IPS DF 4.7 (cell line): Measurements from ENCODE around the gene AUTS2.
"Not testable (repeated sequence)": the region's sequence is repeated elsewhere in the genome, so short reads cannot be mapped to it uniquely, and the experiment has no call there.

ENCODE experiments used
- DNase-seq: peaks from one replicate; pipeline ENCODE4 v3.0.0-alpha.2; 2013; ENCODE audit warnings: low spot score; ENCODE audit errors: extremely low read depth

Gene AUTS2

GRCh38 chr7:70361821-70362220 is 763.5 kb downstream of the AUTS2 start:
- DNase-seq = no peak

GRCh38 chr7:70364393-70364792 is 766.1 kb downstream of the AUTS2 start:
- not testable (repeated sequence) for DNase-seq

GRCh38 chr7:70371652-70372051 is 773.4 kb downstream of the AUTS2 start:
- DNase-seq = no peak

GRCh38 chr7:70372768-70373515 is 774.7 kb downstream of the AUTS2 start:
- no peak for DNase-seq

GRCh38 chr7:70374772-70375533 is 776.7 kb downstream of the AUTS2 start:
- no peak for DNase-seq

GRCh38 chr7:70376561-70377031 is 778.3 kb downstream of the AUTS2 start:
- no peak for DNase-seq

- DNase-seq = no peak
These were observed 779.7 kb downstream of the AUTS2 start for GRCh38 chr7:70377957-70378356.

GRCh38 chr7:70379210-70379609 is 780.9 kb downstream of the AUTS2 start:
- DNase-seq = no peak

GRCh38 chr7:70380421-70381015 is 782.2 kb downstream of the AUTS2 start:
- no peak for DNase-seq

- no peak for DNase-seq
These were observed 784.9 kb downstream of the AUTS2 start for GRCh38 chr7:70383066-70383782.

- no peak for DNase-seq
These were observed 785.7 kb downstream of the AUTS2 start for GRCh38 chr7:70384024-70384423.

GRCh38 chr7:70384891-70385290 is 786.6 kb downstream of the AUTS2 start:
- DNase-seq = no peak

GRCh38 chr7:70387217-70387616 is 788.9 kb downstream of the AUTS2 start:
- DNase-seq = no peak

- DNase-seq = no peak
These were observed 791.4 kb downstream of the AUTS2 start for GRCh38 chr7:70389531-70390151.

GRCh38 chr7:70390251-70390650 is 792.0 kb downstream of the AUTS2 start:
- no peak for DNase-seq

- DNase-seq = no peak
These were observed 794.1 kb downstream of the AUTS2 start for GRCh38 chr7:70392256-70392876.

GRCh38 chr7:70392877-70393435 is 794.7 kb downstream of the AUTS2 start:
- DNase-seq = no peak

- DNase-seq = no peak
These were observed 795.7 kb downstream of the AUTS2 start for GRCh38 chr7:70393956-70394355.

- no peak for DNase-seq
These were observed 802.6 kb downstream of the AUTS2 start for GRCh38 chr7:70400829-70401380.

GRCh38 chr7:70402069-70402468 is 803.8 kb downstream of the AUTS2 start:
- no peak for DNase-seq
